VCaP (cell line): ENCODE data around the gene GZMM.

Experiments
- H3K27ac ChIP-seq: fragments of 450-650 bp; 2 replicates; pipeline ENCODE4 v1.5.1; 2017
- TF ChIP-seq, protein P1 (sequence below): fragments of 450-650 bp; conservative IDR thresholded peaks from 2 replicates; pipeline ENCODE4 v1.5.1; 2017; ENCODE audit warnings: mild to moderate bottlenecking, moderate library complexity

GZMM gene

DNA sequence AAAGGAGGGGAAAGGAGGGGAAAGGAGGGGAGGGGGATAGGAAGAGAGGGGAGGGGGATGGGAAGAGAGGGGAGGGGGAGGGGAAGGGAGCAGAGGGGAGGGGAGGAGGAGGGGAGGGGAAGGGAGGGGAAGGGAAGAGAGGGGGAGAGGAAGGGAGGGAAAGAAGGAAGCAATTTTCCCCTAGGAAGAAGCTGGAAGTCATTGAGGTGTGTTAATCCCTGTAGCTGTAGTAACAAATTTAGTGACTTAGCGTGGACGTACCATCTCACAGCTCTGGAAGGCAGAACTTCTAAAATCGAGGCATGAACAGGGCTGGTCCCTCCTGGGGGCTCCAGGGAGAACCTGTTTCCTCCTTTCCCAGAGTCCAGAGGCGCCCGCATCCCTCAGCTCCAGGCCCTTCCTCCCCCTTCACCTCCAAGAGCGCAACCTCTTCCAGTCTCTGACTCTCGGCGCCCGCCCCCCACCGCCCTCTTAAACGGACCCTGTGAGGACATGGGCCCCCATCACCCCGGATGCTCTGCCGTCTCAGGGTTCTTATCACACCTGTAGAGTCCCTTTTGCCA lies 17.9 kb upstream of the GZMM start:
- H3K27ac ChIP-seq, result no peak overlapping the region
- TF ChIP-seq, protein P1, sequence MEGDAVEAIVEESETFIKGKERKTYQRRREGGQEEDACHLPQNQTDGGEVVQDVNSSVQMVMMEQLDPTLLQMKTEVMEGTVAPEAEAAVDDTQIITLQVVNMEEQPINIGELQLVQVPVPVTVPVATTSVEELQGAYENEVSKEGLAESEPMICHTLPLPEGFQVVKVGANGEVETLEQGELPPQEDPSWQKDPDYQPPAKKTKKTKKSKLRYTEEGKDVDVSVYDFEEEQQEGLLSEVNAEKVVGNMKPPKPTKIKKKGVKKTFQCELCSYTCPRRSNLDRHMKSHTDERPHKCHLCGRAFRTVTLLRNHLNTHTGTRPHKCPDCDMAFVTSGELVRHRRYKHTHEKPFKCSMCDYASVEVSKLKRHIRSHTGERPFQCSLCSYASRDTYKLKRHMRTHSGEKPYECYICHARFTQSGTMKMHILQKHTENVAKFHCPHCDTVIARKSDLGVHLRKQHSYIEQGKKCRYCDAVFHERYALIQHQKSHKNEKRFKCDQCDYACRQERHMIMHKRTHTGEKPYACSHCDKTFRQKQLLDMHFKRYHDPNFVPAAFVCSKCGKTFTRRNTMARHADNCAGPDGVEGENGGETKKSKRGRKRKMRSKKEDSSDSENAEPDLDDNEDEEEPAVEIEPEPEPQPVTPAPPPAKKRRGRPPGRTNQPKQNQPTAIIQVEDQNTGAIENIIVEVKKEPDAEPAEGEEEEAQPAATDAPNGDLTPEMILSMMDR, result no peak

DNA sequence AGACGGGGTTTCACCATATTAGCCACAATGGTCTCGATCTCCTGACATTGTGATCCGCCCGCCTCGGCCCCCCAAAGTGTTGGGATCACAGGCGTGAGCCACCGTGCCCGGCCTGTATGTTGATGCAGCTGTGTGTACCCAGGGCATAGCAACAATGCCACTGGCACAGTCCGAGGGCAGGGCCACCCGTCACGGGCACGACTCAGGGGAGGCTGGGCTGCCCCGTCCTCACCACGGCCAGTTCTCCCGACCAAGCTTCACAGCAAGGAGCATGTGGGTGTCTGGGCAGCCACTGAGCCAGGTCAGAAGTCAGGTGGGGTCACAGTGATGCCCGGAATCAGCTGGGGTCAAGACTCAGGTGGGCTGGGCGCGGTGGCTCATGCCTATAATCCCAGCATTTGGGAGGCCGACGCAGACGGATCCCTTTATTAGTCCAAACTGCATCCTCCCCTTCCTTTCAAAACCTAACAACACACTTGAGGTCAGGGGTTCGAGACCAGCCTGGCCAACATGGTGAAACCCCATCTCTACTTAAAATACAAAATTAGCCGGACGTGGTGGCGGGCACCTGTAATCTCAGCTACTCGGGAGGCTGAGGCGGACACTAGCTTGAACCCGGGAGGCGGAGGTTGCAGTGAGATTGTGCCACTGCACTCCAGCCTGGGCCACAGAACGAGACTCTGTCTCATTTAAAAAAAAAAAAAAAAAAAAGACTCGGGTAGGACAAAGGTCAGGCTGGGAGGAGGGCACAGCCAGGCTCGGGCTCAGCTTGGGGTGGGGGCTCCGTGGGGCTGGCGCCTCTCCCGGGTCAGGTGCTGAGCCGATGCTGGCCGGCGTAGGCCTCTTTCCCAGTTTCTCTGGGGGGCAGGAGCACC lies 13.5 kb upstream of the GZMM start:
- peak overlapping the region; percentile 92 for H3K27ac ChIP-seq
- TF ChIP-seq, protein P1, result no peak

DNA sequence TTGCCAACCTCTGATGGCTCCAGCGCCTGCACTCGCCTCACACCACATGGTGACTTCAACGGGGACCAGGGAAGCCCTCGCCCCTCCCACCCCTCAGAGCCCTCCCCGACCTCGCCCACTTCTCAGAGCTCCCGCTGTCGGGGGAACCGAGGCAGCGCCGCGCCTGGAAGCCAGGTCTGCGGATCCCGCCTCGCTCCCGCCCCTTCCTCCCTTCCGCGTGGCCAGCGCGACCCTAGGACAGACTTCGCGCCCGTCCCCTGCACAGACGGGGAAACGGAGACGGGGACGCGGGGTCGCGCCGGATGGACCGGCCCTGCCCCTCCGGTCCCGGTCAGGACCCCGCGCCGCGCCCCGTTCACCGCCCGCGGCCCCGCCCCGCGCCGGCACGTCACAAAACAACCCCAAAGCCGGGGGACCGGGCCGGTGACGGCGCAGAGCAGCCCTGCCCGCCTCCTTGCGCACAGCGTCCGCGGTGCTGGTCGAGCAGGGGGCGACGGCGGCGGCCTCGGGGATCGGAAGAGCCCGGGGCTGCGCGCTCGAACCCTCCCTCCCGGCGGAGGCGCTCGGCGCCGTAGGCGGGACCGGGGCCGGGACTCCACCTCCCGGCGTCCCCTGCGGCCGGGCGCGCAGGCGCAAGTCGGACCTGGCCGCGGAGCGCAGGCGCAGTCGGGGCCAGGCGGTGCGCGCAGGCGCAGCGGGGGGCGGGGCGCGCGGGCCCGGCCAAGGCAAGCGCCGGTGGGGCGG lies 12.7 kb upstream of the GZMM start:
- peak overlapping the region; percentile 92 for H3K27ac ChIP-seq
- TF ChIP-seq, protein P1, result no peak

DNA sequence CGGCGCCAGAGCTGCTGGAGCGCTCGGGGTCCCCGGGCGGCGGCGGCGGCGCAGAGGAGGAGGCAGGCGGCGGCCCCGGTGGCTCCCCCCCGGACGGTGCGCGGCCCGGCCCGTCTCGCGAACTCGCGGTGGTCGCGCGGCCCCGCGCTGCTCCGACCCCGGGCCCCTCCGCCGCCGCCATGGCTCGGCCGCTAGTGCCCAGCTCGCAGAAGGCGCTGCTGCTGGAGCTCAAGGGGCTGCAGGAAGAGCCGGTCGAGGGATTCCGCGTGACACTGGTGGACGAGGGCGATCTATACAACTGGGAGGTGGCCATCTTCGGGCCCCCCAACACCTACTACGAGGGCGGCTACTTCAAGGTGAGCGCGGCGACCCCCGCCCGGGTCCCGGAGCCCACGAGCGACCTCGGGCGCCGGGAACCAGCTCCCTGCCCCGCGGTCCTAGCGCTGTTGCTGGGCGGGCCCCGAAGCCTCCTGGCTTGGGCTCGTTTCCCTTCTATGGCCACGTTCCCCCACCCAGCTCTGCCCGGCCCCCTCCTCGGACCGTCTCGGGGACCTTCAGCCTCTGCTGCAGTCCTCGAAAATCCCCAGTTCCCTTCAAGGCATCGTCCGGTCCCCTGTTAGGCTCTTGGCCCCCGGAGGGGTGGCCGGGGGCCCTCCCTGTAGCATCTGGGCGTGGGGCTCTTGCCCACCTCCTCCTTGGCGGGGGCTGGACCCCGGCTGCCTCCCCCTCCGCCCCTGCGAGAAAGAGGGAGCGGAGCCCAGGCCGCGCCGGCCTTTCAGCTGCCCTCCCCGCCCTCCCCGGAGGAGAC lies 11.9 kb upstream of the GZMM start, which contains the start of gene CDC34:
CDC34 (plus strand) TSS at position 8 of the 808 bp plus-strand sequence; CDS start at position 180, 172 bp downstream.
- TF ChIP-seq, protein P1, result no peak
- peak within 1 kb of the TSS; percentile 92 for H3K27ac ChIP-seq

DNA sequence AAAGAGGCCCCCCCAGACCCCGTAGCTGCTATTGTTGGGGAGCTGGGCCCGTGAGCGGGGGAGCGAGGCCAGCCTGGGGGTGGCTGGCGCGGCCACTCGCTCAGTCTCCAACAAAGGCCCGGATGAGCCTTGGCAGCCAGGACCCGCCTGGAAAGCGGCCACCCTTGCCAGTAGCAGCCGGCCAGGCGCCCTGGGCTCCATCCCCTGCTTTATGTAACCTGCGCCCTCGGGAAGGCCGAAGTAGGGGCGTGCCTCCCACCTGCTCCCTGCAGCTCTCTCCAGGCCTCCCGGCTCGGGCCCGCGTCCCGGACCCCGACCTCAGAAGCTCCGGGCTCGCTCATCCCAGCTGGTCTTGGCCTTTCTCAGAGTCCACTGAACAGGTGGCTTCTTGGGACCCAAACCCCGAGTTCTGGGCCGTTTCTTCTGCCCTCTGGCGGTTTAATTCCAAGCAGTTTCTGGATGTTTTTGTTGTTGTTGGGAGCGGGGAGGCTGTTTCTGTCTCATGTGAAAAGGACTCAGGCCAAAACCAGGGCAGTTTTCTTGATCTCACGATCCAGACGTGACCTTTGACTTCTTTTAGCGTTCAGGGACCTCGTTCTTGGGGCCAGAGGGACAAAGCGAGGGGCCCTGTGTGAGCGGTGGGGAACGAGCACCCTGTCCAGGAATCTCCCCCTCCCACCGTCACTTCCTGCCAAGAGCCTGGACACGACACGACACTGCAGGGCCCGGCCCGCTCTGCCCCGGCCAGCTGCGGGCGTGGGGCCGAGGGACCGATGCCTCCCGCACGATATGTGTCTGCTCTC lies 11.1 kb upstream of the GZMM start:
- TF ChIP-seq, protein P1, result peak; percentile 69
- H3K27ac ChIP-seq, result peak overlapping the region; percentile 92

DNA sequence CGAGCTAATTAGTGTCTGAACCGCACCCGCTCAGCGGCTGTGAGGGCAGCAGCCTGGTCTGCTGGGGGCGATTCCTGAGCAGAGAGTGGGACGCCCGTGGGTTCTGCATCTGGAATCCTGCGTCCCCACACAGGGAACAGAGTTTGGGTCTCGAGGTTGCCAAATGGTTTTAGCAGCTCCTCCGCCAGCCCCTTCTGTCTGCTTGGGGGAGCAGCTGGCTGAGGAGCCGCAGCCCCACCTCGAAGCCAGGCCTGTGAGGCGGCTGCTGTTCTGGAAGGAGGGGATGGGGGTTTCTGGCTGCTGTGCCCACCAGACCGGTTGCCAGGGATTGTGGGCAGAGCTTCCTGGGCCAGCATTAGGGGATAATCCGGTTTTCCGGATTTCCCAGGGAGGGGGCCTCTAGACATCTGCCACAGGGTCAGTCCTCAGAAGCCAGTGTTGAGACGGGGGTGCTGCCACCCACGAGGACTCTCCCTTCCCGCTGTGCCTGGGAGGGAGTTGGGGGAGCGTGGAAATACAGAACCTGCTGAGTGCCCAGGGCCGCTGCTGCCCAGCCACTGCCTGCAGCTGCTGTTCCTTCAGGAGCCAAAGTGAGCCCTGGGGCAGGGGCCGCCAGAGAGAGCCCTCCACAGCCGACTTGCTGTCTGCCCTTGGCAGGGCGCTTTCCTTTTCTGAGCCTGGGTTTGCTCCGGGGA lies 10.3 kb upstream of the GZMM start:
- TF ChIP-seq, protein P1, result no peak
- H3K27ac ChIP-seq, result peak overlapping the region; percentile 92
